LNCAP (cell line): ENCODE data around the gene KLHL28.

Experiments used
- CTCF ChIP-seq: fragments of 450-650 bp; IDR thresholded peaks from 2 replicates; pipeline ENCODE4 v1.5.1; 2017; ENCODE audit warnings: mild to moderate bottlenecking

Gene KLHL28

GRCh38 chr14:44912041-44912869, 49.5 kb downstream of the KLHL28 start:
- no peak for TF ChIP-seq CTCF

- TF ChIP-seq CTCF: no peak
These were observed 50.9 kb downstream of the KLHL28 start for GRCh38 chr14:44910821-44911220.

GRCh38 chr14:44901696-44902095, 60.1 kb downstream of the KLHL28 start:
- no peak for TF ChIP-seq CTCF

- TF ChIP-seq CTCF: no peak
These were observed 63.2 kb downstream of the KLHL28 start for GRCh38 chr14:44898551-44898950.

GRCh38 chr14:44897845-44898151, 63.9 kb downstream of the KLHL28 start:
- no peak for TF ChIP-seq CTCF

GRCh38 chr14:44897041-44897844, 64.5 kb downstream of the KLHL28 start:
- TF ChIP-seq CTCF: no peak

- no peak for TF ChIP-seq CTCF
These were observed 65.3 kb downstream of the KLHL28 start for GRCh38 chr14:44896275-44897040.
